ENCODE results near the gene ROPN1L.

GRCh38 chr5:10493884-10494283, 52.2 kb downstream of the ROPN1L start:
- no peak for TF ChIP-seq CTCF (IDR thresholded peaks at IDR 0.05)
- TF ChIP-seq POLR2A (IDR thresholded peaks at IDR 0.05): no peak

Measured in lower leg skin (tissue), 3 donors.